PC-9 (cell line): ENCODE measurements around the gene TNS1. TPM values are rescaled to one million over a fixed set of nuclear protein-coding genes. Genes with fewer than 3 reads are reported as not detected.

Experiments used
- BruUV-seq: library from RNA; stranded (reverse); fragments of 400-500 nt; replicated peaks from 2 replicates; lab custom pipeline; 2021; lab: Mats Ljungman, UMichigan
- CTCF ChIA-PET: fragments of 300-600 bp; sonication (Branson Sonifier 250); formaldehyde crosslinking; loops from one replicate; lab custom pipeline; 2022; ENCODE audit warnings: antibody characterized with exemption; lab: Charles Lee
- POLR2A ChIA-PET: fragments of 300-600 bp; sonication (Branson Sonifier 250); formaldehyde crosslinking; loops from one replicate; lab custom pipeline; 2022; ENCODE audit warnings: antibody characterized with exemption; ENCODE audit not compliant: unreplicated experiment; lab: Charles Lee
- DNase-seq, 2 experiments: peaks; one replicate each; pipeline versions ENCODE4 v3.0.0 to v3.0.0-alpha.2; 2015 to 2022; ENCODE audit warnings: mixed read lengths in 1 of 2
- H2AFZ ChIP-seq: fragments of 200-600 bp; sonication (generic); 2 replicates; pipeline ENCODE4 v1.8.1; 2017; ENCODE audit warnings: antibody characterized with exemption
- H3F3A ChIP-seq: fragments of 200-600 bp; sonication (generic); 2 replicates; pipeline ENCODE4 v1.8.1; 2017; ENCODE audit warnings: antibody characterized with exemption, mild to moderate bottlenecking, low read depth; ENCODE audit not compliant: insufficient read depth
- H3K27ac ChIP-seq: fragments of 200-600 bp; sonication (generic); 2 replicates; pipeline ENCODE4 v1.6.1; 2016; ENCODE audit warnings: mixed run types
- H3K27me3 ChIP-seq: fragments of 200-600 bp; sonication (generic); 2 replicates; pipeline ENCODE4 v1.6.1; 2016; ENCODE audit warnings: low read depth, mixed run types; ENCODE audit not compliant: insufficient read depth
- H3K36me3 ChIP-seq: fragments of 200-600 bp; sonication (generic); 2 replicates; pipeline ENCODE4 v1.6.1; 2016; ENCODE audit warnings: low read depth, mixed run types
- H3K4me1 ChIP-seq: fragments of 200-600 bp; sonication (generic); replicated peaks from 2 replicates; pipeline ENCODE4 v1.6.1; 2016; ENCODE audit warnings: mixed run types; ENCODE audit not compliant: insufficient read depth
- H3K4me2 ChIP-seq: fragments of 200-600 bp; sonication (generic); 2 replicates; pipeline ENCODE4 v1.6.1; 2017; ENCODE audit warnings: mixed run types
- H3K4me3 ChIP-seq: fragments of 200-600 bp; sonication (generic); 2 replicates; pipeline ENCODE4 v1.6.1; 2016; ENCODE audit warnings: mixed run types
- H3K79me2 ChIP-seq: fragments of 200-600 bp; sonication (generic); 2 replicates; pipeline ENCODE4 v1.6.1; 2017; ENCODE audit warnings: low read depth, mixed run types
- H3K9me2 ChIP-seq: fragments of 200-600 bp; sonication (generic); 2 replicates; pipeline ENCODE4 v1.8.1; 2017; ENCODE audit warnings: mild to moderate bottlenecking; ENCODE audit not compliant: insufficient read depth
- H3K9me3 ChIP-seq: fragments of 200-600 bp; sonication (generic); 2 replicates; pipeline ENCODE4 v1.8.1; 2016; ENCODE audit warnings: low read depth; ENCODE audit not compliant: insufficient read depth
- H4K20me1 ChIP-seq: fragments of 200-600 bp; sonication (generic); 2 replicates; pipeline ENCODE4 v1.8.1; 2017; ENCODE audit not compliant: insufficient read depth
- CTCF ChIP-seq: fragments of 200-600 bp; sonication (generic); conservative IDR thresholded peaks from 2 replicates; pipeline ENCODE4 v1.6.1; 2017; ENCODE audit warnings: mixed run types, antibody characterized with exemption, mild to moderate bottlenecking, moderate library complexity
- EZH2 ChIP-seq: fragments of 200-600 bp; sonication (generic); IDR thresholded peaks from 2 replicates; pipeline ENCODE4 v1.8.0; 2017; ENCODE audit warnings: antibody characterized with exemption, low read depth
- intact Hi-C: fragments of 100-400 bp; cut with micrococcal nuclease; formaldehyde crosslinking; loops from one replicate; pipeline ENCODE4 v1.10.0; 2022; ENCODE audit not compliant: unreplicated experiment
- total RNA-seq: library from RNA; stranded (reverse); gene quantifications from 2 replicates; pipeline ENCODE4 v1.2.3, GENCODE V29; 2021

TNS1 gene
- total RNA-seq, 1 experiment from 2014 or later: 5.5 TPM

GRCh38 chr2:217970206-217970605, 32.6 kb downstream of the TNS1 start:
- no peaks in the 10 kb centered on the region for H3K79me2 ChIP-seq
- H3K36me3 ChIP-seq: no peaks in the 10 kb centered on the region
- no peaks in the 10 kb centered on the region for H3F3A ChIP-seq
- no peak overlapping the region for H3K4me2 ChIP-seq
- peaks cover 10% of the 10 kb centered on the region for H3K27me3 ChIP-seq
- H3K9me3 ChIP-seq: no peaks in the 10 kb centered on the region; the same call in 1 of the 2 replicates
- H3K4me3 ChIP-seq: no peak overlapping the region
- H4K20me1 ChIP-seq: no peaks in the 10 kb centered on the region
- ChIA-PET POLR2A (no interaction called here), CTCF (no interaction called here)
- no peaks in the 10 kb centered on the region for H3K4me1 ChIP-seq
- TF ChIP-seq EZH2 (no peak), CTCF (no peak)
- H3K27ac ChIP-seq: no peak overlapping the region
- no peak overlapping the region for H2AFZ ChIP-seq
- no peak for DNase-seq
- intact Hi-C loops: no loop called here
- no TSS peak for BruUV-seq
- no peaks in the 10 kb centered on the region for H3K9me2 ChIP-seq

GRCh38 chr2:217969588-217969987, 33.2 kb downstream of the TNS1 start:
- Histone ChIP-seq H2AFZ (no peak overlapping the region), H3K9me2 (no peaks in the 10 kb centered on the region), H3K4me3 (no peak overlapping the region), H3K4me2 (no peak overlapping the region), H3K4me1 (no peaks in the 10 kb centered on the region), H3K27ac (no peak overlapping the region), H3K79me2 (no peaks in the 10 kb centered on the region), H4K20me1 (no peaks in the 10 kb centered on the region), H3K9me3 (no peaks in the 10 kb centered on the region; the same call in 1 of the 2 replicates), H3K36me3 (no peaks in the 10 kb centered on the region), H3F3A (no peaks in the 10 kb centered on the region), H3K27me3 (peaks cover 9% of the 10 kb centered on the region)
- DNase-seq: no peak
- CTCF ChIA-PET: no interaction called here
- no peak for TF ChIP-seq CTCF
- no peak for TF ChIP-seq EZH2
- BruUV-seq: no TSS peak
- POLR2A ChIA-PET: no interaction called here
- intact Hi-C loops: no loop called here

- Histone ChIP-seq H3K79me2 (no peaks in the 10 kb centered on the region), H4K20me1 (no peaks in the 10 kb centered on the region)
- BruUV-seq: no TSS peak
Observed at GRCh38 chr2:217968023-217968422, 34.8 kb downstream of the TNS1 start.

More at GRCh38 chr2:217968023-217968422, 34.8 kb downstream of the TNS1 start:
- Histone ChIP-seq H3K27me3 (peaks cover 4% of the 10 kb centered on the region; the same call in 1 of the 2 replicates), H3K4me1 (no peaks in the 10 kb centered on the region), H3K4me3 (no peak overlapping the region), H3K27ac (no peak overlapping the region), H3K9me2 (no peaks in the 10 kb centered on the region), H3K4me2 (no peak overlapping the region), H3K9me3 (no peaks in the 10 kb centered on the region; the same call in 1 of the 2 replicates), H3K36me3 (no peaks in the 10 kb centered on the region), H3F3A (no peaks in the 10 kb centered on the region), H2AFZ (no peak overlapping the region)
- POLR2A ChIA-PET: no interaction called here
- intact Hi-C loops: no loop called here
- CTCF ChIA-PET: no interaction called here
- DNase-seq: no peak
- TF ChIP-seq EZH2 (no peak), CTCF (no peak)
